NB4 (cell line): ENCODE measurements around the gene COPG2.

Experiments used
- CTCF ChIP-seq: IDR thresholded peaks from one replicate; pipeline ENCODE4 v1.5.1; 2012; ENCODE audit warnings: low read depth, low read length
- POLR2A ChIP-seq: IDR thresholded peaks from 2 replicates; pipeline ENCODE4 v1.6.1; 2011; ENCODE audit warnings: mild to moderate bottlenecking; ENCODE audit not compliant: insufficient read length; ENCODE audit errors: extremely low read depth

GRCh38 chr7:130479716-130480400, 188.7 kb downstream of the COPG2 start:
- TF ChIP-seq CTCF = no peak
- TF ChIP-seq POLR2A = no peak
